ENCODE results near the gene EDN1.

The EDN1 gene

GRCh38 chr6:12270551-12271230 is 19.5 kb upstream of the EDN1 start:
- Histone ChIP-seq H3K27me3 (ENCODE audit: control insufficient read depth in 3 of 3, insufficient read depth in 3 of 3, low read depth in 1 of 3, low read length in 3 of 3) (peaks cover 0 to 3% (median 0%) of the 10 kb centered on the region in 3 experiments), H2AK5ac (ENCODE audit: low read depth, low read length) (no peak overlapping the region), H3K4me2 (ENCODE audit: insufficient read depth, low read length, poor library complexity, severe bottlenecking) (no peak overlapping the region), H3K4me3 (ENCODE audit: low read length in 2 of 2) (no peak overlapping the region), H2BK120ac (ENCODE audit: low read depth, low read length) (no peak overlapping the region), H4K91ac (ENCODE audit: low read depth, low read length, poor library complexity) (no peak overlapping the region), H3K9ac (ENCODE audit: low read depth, low read length, poor library complexity) (no peak overlapping the region), H3K36me3 (replicated peaks in 1 of 2; ENCODE audit: control insufficient read depth in 2 of 2, insufficient read depth in 2 of 2, low read length in 2 of 2) (no peaks in the 10 kb centered on the region), H3K23ac (ENCODE audit: low read depth, low read length, poor library complexity) (no peak overlapping the region), H3K79me1 (ENCODE audit: low read depth, low read length) (no peaks in the 10 kb centered on the region), H2BK5ac (ENCODE audit: low read length) (no peak overlapping the region), H3K14ac (ENCODE audit: low read length) (no peak overlapping the region), H3K18ac (ENCODE audit: low read length) (no peak overlapping the region), H4K8ac (ENCODE audit: low read depth, low read length) (no peak overlapping the region), H3K4ac (ENCODE audit: low read length) (no peak overlapping the region), H3K27ac (replicated peaks; ENCODE audit: low read length) (no peak overlapping the region), H3K9me3 (replicated peaks in 1 of 2; ENCODE audit: control insufficient read depth in 2 of 2, insufficient read depth in 1 of 2, low read depth in 1 of 2, low read length in 2 of 2) (no peaks in the 10 kb centered on the region), H3K4me1 (ENCODE audit: control insufficient read depth in 2 of 2, insufficient read depth in 1 of 2, low read depth in 1 of 2, low read length in 2 of 2) (no peaks in the 10 kb centered on the region), H2AFZ (ENCODE audit: low read length) (no peak overlapping the region), H2BK12ac (ENCODE audit: low read length) (no peak overlapping the region), H2BK15ac (ENCODE audit: low read length) (no peak overlapping the region)
- no CpG with 5 or more reads among the region's 4 CpGs for WGBS, 2 donors (ENCODE audit: extremely low coverage in 2 of 2, insufficient read length in 2 of 2, insufficient replicate concordance in 1 of 2)
- DNase-seq (ENCODE audit: low spot score) = no peak

GRCh38 chr6:12271594-12271993 is 18.6 kb upstream of the EDN1 start:
- Histone ChIP-seq H3K9me3 (replicated peaks in 1 of 2; ENCODE audit: control insufficient read depth in 2 of 2, insufficient read depth in 1 of 2, low read depth in 1 of 2, low read length in 2 of 2) (no peaks in the 10 kb centered on the region), H3K4me2 (ENCODE audit: insufficient read depth, low read length, poor library complexity, severe bottlenecking) (no peak overlapping the region)

GRCh38 chr6:12271997-12272396 is 18.2 kb upstream of the EDN1 start:
- Histone ChIP-seq H4K8ac (ENCODE audit: low read depth, low read length) (no peak overlapping the region), H2BK5ac (ENCODE audit: low read length) (no peak overlapping the region), H2AK5ac (ENCODE audit: low read depth, low read length) (no peak overlapping the region), H3K9ac (ENCODE audit: low read depth, low read length, poor library complexity) (no peak overlapping the region), H2BK15ac (ENCODE audit: low read length) (no peak overlapping the region), H2AFZ (ENCODE audit: low read length) (no peak overlapping the region), H3K14ac (ENCODE audit: low read length) (no peak overlapping the region), H4K91ac (ENCODE audit: low read depth, low read length, poor library complexity) (no peak overlapping the region), H3K4me2 (ENCODE audit: insufficient read depth, low read length, poor library complexity, severe bottlenecking) (no peak overlapping the region), H3K27me3 (ENCODE audit: control insufficient read depth in 3 of 3, insufficient read depth in 3 of 3, low read depth in 1 of 3, low read length in 3 of 3) (no peaks in the 10 kb centered on the region), H3K18ac (ENCODE audit: low read length) (no peak overlapping the region), H2BK120ac (ENCODE audit: low read depth, low read length) (no peak overlapping the region), H3K4me3 (ENCODE audit: low read length in 2 of 2) (no peak overlapping the region), H3K4me1 (ENCODE audit: control insufficient read depth in 2 of 2, insufficient read depth in 1 of 2, low read depth in 1 of 2, low read length in 2 of 2) (no peaks in the 10 kb centered on the region), H3K4ac (ENCODE audit: low read length) (no peak overlapping the region), H3K23ac (ENCODE audit: low read depth, low read length, poor library complexity) (no peak overlapping the region), H3K36me3 (replicated peaks in 1 of 2; ENCODE audit: control insufficient read depth in 2 of 2, insufficient read depth in 2 of 2, low read length in 2 of 2) (no peaks in the 10 kb centered on the region), H3K79me1 (ENCODE audit: low read depth, low read length) (no peaks in the 10 kb centered on the region), H3K27ac (replicated peaks; ENCODE audit: low read length) (no peak overlapping the region), H2BK12ac (ENCODE audit: low read length) (no peak overlapping the region), H3K9me3 (replicated peaks in 1 of 2; ENCODE audit: control insufficient read depth in 2 of 2, insufficient read depth in 1 of 2, low read depth in 1 of 2, low read length in 2 of 2) (no peaks in the 10 kb centered on the region)
- DNase-seq (ENCODE audit: low spot score) = no peak
- no CpG with 5 or more reads among the region's 1 CpG for WGBS, 2 donors (ENCODE audit: extremely low coverage in 2 of 2, insufficient read length in 2 of 2, insufficient replicate concordance in 1 of 2)

More at GRCh38 chr6:12271594-12271993, 18.6 kb upstream of the EDN1 start:
- no peak overlapping the region for H2BK15ac ChIP-seq (ENCODE audit: low read length)
- H3K14ac ChIP-seq (ENCODE audit: low read length) = no peak overlapping the region
- H2BK5ac ChIP-seq (ENCODE audit: low read length) = no peak overlapping the region
- no peaks in the 10 kb centered on the region for H3K36me3 ChIP-seq (replicated peaks in 1 of 2; ENCODE audit: control insufficient read depth in 2 of 2, insufficient read depth in 2 of 2, low read length in 2 of 2)
- no peak overlapping the region for H2AFZ ChIP-seq (ENCODE audit: low read length)
- no peak overlapping the region for H4K8ac ChIP-seq (ENCODE audit: low read depth, low read length)
- no peak overlapping the region for H3K9ac ChIP-seq (ENCODE audit: low read depth, low read length, poor library complexity)
- no peak overlapping the region for H3K4ac ChIP-seq (ENCODE audit: low read length)
- H3K18ac ChIP-seq (ENCODE audit: low read length) = no peak overlapping the region
- H2AK5ac ChIP-seq (ENCODE audit: low read depth, low read length) = no peak overlapping the region
- no peak for DNase-seq (ENCODE audit: low spot score)
- H3K27me3 ChIP-seq (ENCODE audit: control insufficient read depth in 3 of 3, insufficient read depth in 3 of 3, low read depth in 1 of 3, low read length in 3 of 3) = no peaks in the 10 kb centered on the region
- no peak overlapping the region for H3K27ac ChIP-seq (replicated peaks; ENCODE audit: low read length)
- H3K79me1 ChIP-seq (ENCODE audit: low read depth, low read length) = no peaks in the 10 kb centered on the region
- H2BK120ac ChIP-seq (ENCODE audit: low read depth, low read length) = no peak overlapping the region
- no CpG with 5 or more reads among the region's 1 CpG for WGBS, 2 donors (ENCODE audit: extremely low coverage in 2 of 2, insufficient read length in 2 of 2, insufficient replicate concordance in 1 of 2)
- H4K91ac ChIP-seq (ENCODE audit: low read depth, low read length, poor library complexity) = no peak overlapping the region
- no peak overlapping the region for H3K23ac ChIP-seq (ENCODE audit: low read depth, low read length, poor library complexity)
- no peak overlapping the region for H2BK12ac ChIP-seq (ENCODE audit: low read length)
- H3K4me1 ChIP-seq (ENCODE audit: control insufficient read depth in 2 of 2, insufficient read depth in 1 of 2, low read depth in 1 of 2, low read length in 2 of 2) = no peaks in the 10 kb centered on the region
- no peak overlapping the region for H3K4me3 ChIP-seq (ENCODE audit: low read length in 2 of 2)

GRCh38 chr6:12275107-12275506 is 15.1 kb upstream of the EDN1 start:
- Histone ChIP-seq H3K9ac (ENCODE audit: low read depth, low read length, poor library complexity) (no peak overlapping the region), H3K4me2 (ENCODE audit: insufficient read depth, low read length, poor library complexity, severe bottlenecking) (no peak overlapping the region), H3K27ac (replicated peaks; ENCODE audit: low read length) (no peak overlapping the region), H4K8ac (ENCODE audit: low read depth, low read length) (no peak overlapping the region), H3K14ac (ENCODE audit: low read length) (no peak overlapping the region), H4K91ac (ENCODE audit: low read depth, low read length, poor library complexity) (no peak overlapping the region), H3K23ac (ENCODE audit: low read depth, low read length, poor library complexity) (no peak overlapping the region), H3K9me3 (replicated peaks in 1 of 2; ENCODE audit: control insufficient read depth in 2 of 2, insufficient read depth in 1 of 2, low read depth in 1 of 2, low read length in 2 of 2) (no peaks in the 10 kb centered on the region), H3K4me3 (ENCODE audit: low read length in 2 of 2) (no peak overlapping the region), H3K79me1 (ENCODE audit: low read depth, low read length) (no peaks in the 10 kb centered on the region), H3K36me3 (replicated peaks in 1 of 2; ENCODE audit: control insufficient read depth in 2 of 2, insufficient read depth in 2 of 2, low read length in 2 of 2) (no peaks in the 10 kb centered on the region), H3K18ac (ENCODE audit: low read length) (no peak overlapping the region), H2BK15ac (ENCODE audit: low read length) (no peak overlapping the region), H3K4me1 (ENCODE audit: control insufficient read depth in 2 of 2, insufficient read depth in 1 of 2, low read depth in 1 of 2, low read length in 2 of 2) (peaks cover 0 to 1% of the 10 kb centered on the region in 2 donors), H2AFZ (ENCODE audit: low read length) (no peak overlapping the region), H3K4ac (ENCODE audit: low read length) (no peak overlapping the region), H2BK120ac (ENCODE audit: low read depth, low read length) (no peak overlapping the region), H2BK12ac (ENCODE audit: low read length) (no peak overlapping the region), H3K27me3 (ENCODE audit: control insufficient read depth in 3 of 3, insufficient read depth in 3 of 3, low read depth in 1 of 3, low read length in 3 of 3) (no peaks in the 10 kb centered on the region), H2AK5ac (ENCODE audit: low read depth, low read length) (no peak overlapping the region), H2BK5ac (ENCODE audit: low read length) (no peak overlapping the region)
- WGBS, 2 donors (ENCODE audit: extremely low coverage in 2 of 2, insufficient read length in 2 of 2, insufficient replicate concordance in 1 of 2) = no CpG with 5 or more reads among the region's 2 CpGs
- no peak for DNase-seq (ENCODE audit: low spot score)

Measured in neuronal stem cell (in vitro differentiated cells).